Lung (tissue), 12 donors: Measurements from ENCODE around the gene BMP6. TPM values are rescaled to one million over a fixed set of nuclear protein-coding genes. Genes with fewer than 3 reads are reported as not detected.
A peak's percentile ranks its signal among the peaks of the same experiment; 100 is the strongest.

Experiments
- ATAC-seq: fragments of 200-7000 bp; cut with Tn5 transposase; one replicate; pipeline ENCODE4 v1.9.1; 2020; ENCODE audit warnings: moderate number of reproducible peaks; ENCODE audit not compliant: insufficient read depth, low FRiP score
- DNase-seq, 3 donors: peaks; one replicate each; pipeline ENCODE4 v3.0.0-alpha.2; 2013 to 2017
- H3K27ac ChIP-seq, 2 donors: one replicate each; pipeline ENCODE4 v1.5.1; 2013; ENCODE audit warnings: mild to moderate bottlenecking in 2 of 2, moderate library complexity in 2 of 2, control low read depth in 1 of 2, inconsistent platforms in 1 of 2, low read depth in 1 of 2, low read length in 1 of 2
- H3K27me3 ChIP-seq, 3 donors: one replicate each; pipeline ENCODE4 v1.5.1; 2013; ENCODE audit warnings: low read length in 2 of 3; ENCODE audit not compliant: control insufficient read depth in 3 of 3, insufficient read depth in 3 of 3
- H3K36me3 ChIP-seq, 4 donors: one replicate each; pipeline ENCODE4 v1.5.1; 2013; ENCODE audit warnings: low read length in 4 of 4, mild to moderate bottlenecking in 1 of 4, moderate library complexity in 1 of 4; ENCODE audit not compliant: control insufficient read depth in 4 of 4, insufficient read depth in 4 of 4
- H3K4me1 ChIP-seq, 5 donors: one replicate each; pipeline ENCODE4 v1.5.1; 2013; ENCODE audit warnings: low read length in 5 of 5, mild to moderate bottlenecking in 2 of 5, moderate library complexity in 1 of 5; ENCODE audit not compliant: control insufficient read depth in 5 of 5, insufficient read depth in 5 of 5
- H3K4me3 ChIP-seq: one replicate; pipeline ENCODE4 v1.5.1; 2013; ENCODE audit warnings: mild to moderate bottlenecking, control low read depth, moderate library complexity
- H3K9ac ChIP-seq, 2 donors: one replicate each; pipeline ENCODE4 v1.5.1; 2013; ENCODE audit warnings: low read length in 2 of 2, control low read depth in 1 of 2; ENCODE audit not compliant: insufficient read depth in 1 of 2
- H3K9me3 ChIP-seq, 4 donors: one replicate each; pipeline ENCODE4 v1.5.1; 2013; ENCODE audit warnings: low read length in 3 of 4, mild to moderate bottlenecking in 1 of 4, moderate library complexity in 1 of 4; ENCODE audit not compliant: control insufficient read depth in 4 of 4, insufficient read depth in 3 of 4
- WGBS, 2 donors: extraction: QIAGEN DNeasy Blood & Tissue Kit; methylation state at CpG; one replicate each; pipeline ENCODE4 v1.1.7; 2013; 5-methylcytosine and 5-hydroxymethylcytosine counted together
- polyA plus RNA-seq, 2 donors: library from polyadenylated mRNA; stranded (reverse); fragments of 200-250 nt; gene quantifications; one replicate each; pipeline ENCODE4 v1.2.1, GENCODE V29; 2013
- total RNA-seq, 2 donors: library from RNA; depleted of rRNA in 1 of 2; stranded (reverse); fragments of >200 nt in 1 of 2; gene quantifications; one replicate each; pipeline ENCODE4 v1.2.1, GENCODE V29; 2014 to 2021
- TF ChIP-seq, protein P1 (sequence below): IDR thresholded peaks from 2 replicates; pipeline ENCODE4 v1.5.1; 2012; ENCODE audit warnings: mild to moderate bottlenecking; ENCODE audit errors: control extremely low read depth, extremely low read depth
- donor health status: control.
- donor health status: control.
- donor health status: Bipolar disorder and iron deficiency.
- donor health status: healthy.
- donor health status: DM: yes; HTN: yes; CAD: no.

BMP6 gene
- total and polyA plus RNA-seq, 4 donors: 2.3 to 17.3 (median 10.6) TPM

DNA sequence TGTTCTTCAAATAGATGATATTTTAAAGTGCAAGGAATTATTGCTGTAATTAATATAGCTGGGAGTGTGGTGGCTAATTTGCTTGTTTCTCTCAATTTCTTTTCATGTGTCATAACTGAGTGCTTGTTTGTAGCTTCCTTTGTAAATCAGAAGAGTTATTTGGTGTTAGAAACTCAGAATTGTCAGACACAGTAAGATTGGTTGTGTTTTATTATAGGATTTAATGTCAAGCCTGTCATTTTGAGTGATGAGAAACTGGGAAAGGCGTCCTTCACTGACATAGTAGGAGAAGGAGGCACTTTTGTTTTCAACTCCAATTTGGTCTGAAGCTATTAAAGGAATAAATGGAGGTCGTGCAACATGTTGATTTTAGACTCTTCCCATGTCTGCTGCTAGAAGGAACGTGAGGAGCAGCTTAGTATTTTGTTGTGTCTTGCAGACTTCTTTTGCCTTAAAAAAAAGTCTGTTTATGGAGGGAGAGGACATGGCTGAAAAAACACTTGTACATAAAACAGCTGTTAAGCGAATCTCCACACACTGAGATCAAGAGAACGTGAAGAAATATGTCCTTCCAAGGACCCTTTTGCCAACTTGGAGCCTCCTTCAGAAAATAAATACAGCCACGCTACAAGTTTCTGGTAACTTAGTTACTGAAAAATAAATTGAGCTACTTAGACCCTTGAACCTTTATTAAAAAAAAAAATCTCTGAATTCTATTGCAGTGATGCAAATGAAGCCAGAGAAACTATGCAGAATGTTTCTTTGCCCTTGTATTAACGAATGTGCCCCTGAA, 59.5 kb downstream of the BMP6 start:
- ATAC-seq (no peak), DNase-seq (peak; percentile 64 to 95 (median 95))
- TF ChIP-seq, protein P1, sequence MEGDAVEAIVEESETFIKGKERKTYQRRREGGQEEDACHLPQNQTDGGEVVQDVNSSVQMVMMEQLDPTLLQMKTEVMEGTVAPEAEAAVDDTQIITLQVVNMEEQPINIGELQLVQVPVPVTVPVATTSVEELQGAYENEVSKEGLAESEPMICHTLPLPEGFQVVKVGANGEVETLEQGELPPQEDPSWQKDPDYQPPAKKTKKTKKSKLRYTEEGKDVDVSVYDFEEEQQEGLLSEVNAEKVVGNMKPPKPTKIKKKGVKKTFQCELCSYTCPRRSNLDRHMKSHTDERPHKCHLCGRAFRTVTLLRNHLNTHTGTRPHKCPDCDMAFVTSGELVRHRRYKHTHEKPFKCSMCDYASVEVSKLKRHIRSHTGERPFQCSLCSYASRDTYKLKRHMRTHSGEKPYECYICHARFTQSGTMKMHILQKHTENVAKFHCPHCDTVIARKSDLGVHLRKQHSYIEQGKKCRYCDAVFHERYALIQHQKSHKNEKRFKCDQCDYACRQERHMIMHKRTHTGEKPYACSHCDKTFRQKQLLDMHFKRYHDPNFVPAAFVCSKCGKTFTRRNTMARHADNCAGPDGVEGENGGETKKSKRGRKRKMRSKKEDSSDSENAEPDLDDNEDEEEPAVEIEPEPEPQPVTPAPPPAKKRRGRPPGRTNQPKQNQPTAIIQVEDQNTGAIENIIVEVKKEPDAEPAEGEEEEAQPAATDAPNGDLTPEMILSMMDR: no peak
- no peak overlapping the region for H3K4me3 ChIP-seq
- H3K27me3 ChIP-seq: no peaks in the 10 kb centered on the region
- WGBS, 2 donors: 53 to 69% methylated on average over 7 of the region's 7 CpGs
- no peaks in the 10 kb centered on the region for H3K36me3 ChIP-seq
- no peak overlapping the region for H3K9ac ChIP-seq
- H3K4me1 ChIP-seq: peaks cover 0 to 42% (median 7%) of the 10 kb centered on the region in 5 donors
- peak overlapping the region in 1 of 2 donors; percentile 53 for H3K27ac ChIP-seq
- H3K9me3 ChIP-seq: no peaks in the 10 kb centered on the region

DNA sequence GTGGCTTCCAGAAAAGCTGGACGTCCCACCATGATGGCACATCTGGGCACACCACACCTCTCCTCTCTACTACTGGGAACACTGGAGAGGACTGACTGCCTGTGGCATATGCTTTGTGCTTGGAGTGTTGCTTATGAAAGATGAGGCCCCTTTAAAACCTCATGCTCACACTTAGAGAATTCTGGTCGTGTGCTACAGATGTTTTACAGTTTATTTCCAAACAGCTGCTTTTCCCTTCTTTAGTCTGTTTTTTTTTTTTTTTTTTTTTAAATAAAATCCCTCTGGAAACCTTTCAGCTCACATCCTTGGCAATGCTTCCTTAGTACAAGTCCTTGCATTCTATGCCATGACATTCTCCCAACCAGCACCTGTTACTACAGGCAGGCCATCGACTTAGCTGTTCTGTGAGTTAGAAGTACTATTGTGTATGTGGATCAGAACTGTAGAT, 60.3 kb downstream of the BMP6 start:
- DNase-seq (peak; percentile 19 to 87 (median 86)), ATAC-seq (no peak)
- 59 to 89% methylated on average over 3 of the region's 3 CpGs for WGBS, 2 donors
- Histone ChIP-seq H3K27me3 (no peaks in the 10 kb centered on the region), H3K27ac (peak overlapping the region in 1 of 2 donors; percentile 53), H3K9ac (no peak overlapping the region), H3K36me3 (no peaks in the 10 kb centered on the region), H3K4me3 (no peak overlapping the region), H3K4me1 (peaks cover 0 to 42% (median 7%) of the 10 kb centered on the region in 5 donors), H3K9me3 (no peaks in the 10 kb centered on the region)
- TF ChIP-seq, protein P1: no peak

DNA sequence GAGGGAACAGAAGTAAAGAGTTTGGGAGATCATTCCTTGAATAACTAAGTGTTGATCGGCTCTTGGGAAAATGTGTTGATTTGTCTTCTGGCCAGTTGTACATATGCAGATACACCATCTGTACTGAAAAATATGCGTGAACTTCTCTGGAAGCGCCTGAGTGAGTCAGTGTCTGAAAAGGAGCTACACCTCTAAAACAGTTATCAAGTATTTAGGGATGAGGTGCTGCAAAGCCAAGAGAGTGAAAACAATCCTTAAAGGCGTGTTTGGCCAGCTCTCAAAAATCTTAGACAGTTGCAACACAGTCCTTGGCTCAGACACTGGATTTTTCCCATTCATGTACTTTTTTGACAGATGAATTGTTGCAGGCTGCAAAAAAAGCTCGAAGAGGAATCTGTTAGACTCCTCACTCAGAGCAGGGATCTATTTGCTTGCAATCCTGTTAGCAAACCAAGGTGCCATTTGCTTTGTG, 61.3 kb downstream of the BMP6 start:
- WGBS, 2 donors: 49 to 77% methylated on average over 5 of the region's 5 CpGs
- H3K4me1 ChIP-seq: peaks cover 0 to 42% (median 7%) of the 10 kb centered on the region in 5 donors
- H3K27me3 ChIP-seq: no peaks in the 10 kb centered on the region
- H3K9me3 ChIP-seq: no peaks in the 10 kb centered on the region
- DNase-seq (peak; percentile 84 to 94 (median 94)), ATAC-seq (peak; percentile 53)
- H3K4me3 ChIP-seq: no peak overlapping the region
- no peaks in the 10 kb centered on the region for H3K36me3 ChIP-seq
- no peak overlapping the region for H3K27ac ChIP-seq
- no peak overlapping the region for H3K9ac ChIP-seq
- TF ChIP-seq, protein P1: no peak
